ENCODE data around the gene PIGU.

DNA sequence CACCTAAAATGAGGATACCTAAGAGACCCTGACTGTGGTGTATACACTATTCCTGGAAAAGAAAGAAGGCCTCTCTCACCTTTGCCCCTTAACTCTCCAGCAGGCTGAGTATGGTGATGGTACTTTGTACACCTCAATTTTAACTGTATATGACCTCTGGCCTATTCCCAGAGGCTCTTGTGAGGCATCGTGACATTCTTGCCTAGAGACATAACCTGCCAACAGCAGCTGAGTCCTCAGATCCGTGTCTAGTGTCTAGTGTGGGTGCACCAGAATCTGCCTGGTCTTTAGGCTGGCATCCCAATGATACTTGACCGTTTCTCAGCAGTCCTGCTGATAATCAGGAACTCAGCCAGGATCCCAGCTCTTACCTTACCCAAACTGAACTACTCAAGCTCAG lies 47.3 kb upstream of the PIGU start:
- TF ChIP-seq POLR2A (IDR thresholded peaks at IDR 0.05), result no peak
- TF ChIP-seq, protein P1, sequence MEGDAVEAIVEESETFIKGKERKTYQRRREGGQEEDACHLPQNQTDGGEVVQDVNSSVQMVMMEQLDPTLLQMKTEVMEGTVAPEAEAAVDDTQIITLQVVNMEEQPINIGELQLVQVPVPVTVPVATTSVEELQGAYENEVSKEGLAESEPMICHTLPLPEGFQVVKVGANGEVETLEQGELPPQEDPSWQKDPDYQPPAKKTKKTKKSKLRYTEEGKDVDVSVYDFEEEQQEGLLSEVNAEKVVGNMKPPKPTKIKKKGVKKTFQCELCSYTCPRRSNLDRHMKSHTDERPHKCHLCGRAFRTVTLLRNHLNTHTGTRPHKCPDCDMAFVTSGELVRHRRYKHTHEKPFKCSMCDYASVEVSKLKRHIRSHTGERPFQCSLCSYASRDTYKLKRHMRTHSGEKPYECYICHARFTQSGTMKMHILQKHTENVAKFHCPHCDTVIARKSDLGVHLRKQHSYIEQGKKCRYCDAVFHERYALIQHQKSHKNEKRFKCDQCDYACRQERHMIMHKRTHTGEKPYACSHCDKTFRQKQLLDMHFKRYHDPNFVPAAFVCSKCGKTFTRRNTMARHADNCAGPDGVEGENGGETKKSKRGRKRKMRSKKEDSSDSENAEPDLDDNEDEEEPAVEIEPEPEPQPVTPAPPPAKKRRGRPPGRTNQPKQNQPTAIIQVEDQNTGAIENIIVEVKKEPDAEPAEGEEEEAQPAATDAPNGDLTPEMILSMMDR (IDR thresholded peaks at IDR 0.05), result no peak
- no peak for TF ChIP-seq POLR2AphosphoS5 (IDR thresholded peaks at IDR 0.05)
